ENCODE results near the gene HTR1B.

HTR1B gene

GRCh38 chr6:77455271-77455670 lies 8.0 kb downstream of the HTR1B start:
- no peak for DNase-seq (ENCODE audit: low spot score)

- DNase-seq (ENCODE audit: low spot score): no peak
Measured at GRCh38 chr6:77454386-77454785, 8.9 kb downstream of the HTR1B start.

GRCh38 chr6:77451466-77451865 lies 11.8 kb downstream of the HTR1B start:
- no peak for DNase-seq (ENCODE audit: low spot score)

GRCh38 chr6:77450924-77451323 lies 12.4 kb downstream of the HTR1B start:
- peak; percentile 9 for DNase-seq (ENCODE audit: low spot score)

- DNase-seq (ENCODE audit: low spot score): no peak
Measured at GRCh38 chr6:77448546-77448945, 14.7 kb downstream of the HTR1B start.

DNA sequence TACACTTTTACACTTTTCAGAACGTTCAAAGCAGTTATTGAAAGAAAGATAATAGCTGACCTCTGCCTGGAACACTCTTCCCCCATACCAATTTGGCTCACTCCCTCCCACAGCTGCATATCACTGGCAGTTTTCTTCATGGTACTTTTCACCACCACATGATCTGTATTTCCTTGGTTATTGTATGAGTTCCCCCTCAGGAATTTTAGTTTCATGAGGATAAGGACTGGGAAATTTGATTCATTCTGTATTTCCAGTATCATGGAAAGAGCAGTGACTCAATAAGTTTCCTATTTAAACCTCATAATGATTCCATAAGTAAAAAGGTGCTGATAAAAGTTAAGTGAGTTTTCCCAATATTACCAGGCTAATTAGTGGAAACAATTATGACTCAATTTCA lies 16.0 kb downstream of the HTR1B start:
- DNase-seq (ENCODE audit: low spot score): no peak

DNA sequence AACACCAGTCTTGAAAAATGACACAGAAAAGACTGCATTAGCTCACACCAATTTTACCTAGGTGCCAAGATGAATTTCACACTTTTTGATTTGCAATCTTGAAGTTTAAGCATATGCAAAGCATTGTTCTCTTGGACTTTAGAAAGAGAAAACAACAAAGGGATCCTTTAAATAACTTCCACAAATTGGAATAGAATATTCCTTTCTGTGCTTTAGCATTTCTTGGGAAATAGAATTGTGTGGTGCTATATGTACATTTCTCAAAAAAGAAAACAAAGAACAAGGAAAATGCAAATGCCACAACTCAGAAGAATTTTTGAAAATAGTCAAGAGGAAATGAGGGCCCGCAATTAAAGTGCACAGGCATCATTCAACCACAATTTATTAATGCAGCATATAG lies 17.0 kb downstream of the HTR1B start:
- DNase-seq (ENCODE audit: low spot score): no peak

DNA sequence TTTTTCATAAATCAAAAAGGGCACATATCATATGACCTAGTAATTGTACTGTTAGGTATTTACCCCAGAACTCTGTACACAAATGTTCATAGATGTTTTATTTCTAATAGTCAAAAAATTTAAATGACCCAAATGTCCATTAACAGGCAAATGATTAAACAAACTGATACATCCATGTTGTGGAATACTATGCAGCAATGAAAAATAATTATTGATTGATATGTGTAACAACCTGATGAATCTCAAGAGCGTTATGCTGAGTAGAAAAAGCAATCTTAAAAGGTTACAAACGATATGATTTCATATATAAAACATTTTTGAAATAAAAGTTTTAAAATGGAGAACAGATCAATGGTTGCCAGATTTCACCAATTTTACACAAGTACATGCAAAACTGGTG lies 18.1 kb downstream of the HTR1B start:
- DNase-seq (ENCODE audit: low spot score): no peak

DNA sequence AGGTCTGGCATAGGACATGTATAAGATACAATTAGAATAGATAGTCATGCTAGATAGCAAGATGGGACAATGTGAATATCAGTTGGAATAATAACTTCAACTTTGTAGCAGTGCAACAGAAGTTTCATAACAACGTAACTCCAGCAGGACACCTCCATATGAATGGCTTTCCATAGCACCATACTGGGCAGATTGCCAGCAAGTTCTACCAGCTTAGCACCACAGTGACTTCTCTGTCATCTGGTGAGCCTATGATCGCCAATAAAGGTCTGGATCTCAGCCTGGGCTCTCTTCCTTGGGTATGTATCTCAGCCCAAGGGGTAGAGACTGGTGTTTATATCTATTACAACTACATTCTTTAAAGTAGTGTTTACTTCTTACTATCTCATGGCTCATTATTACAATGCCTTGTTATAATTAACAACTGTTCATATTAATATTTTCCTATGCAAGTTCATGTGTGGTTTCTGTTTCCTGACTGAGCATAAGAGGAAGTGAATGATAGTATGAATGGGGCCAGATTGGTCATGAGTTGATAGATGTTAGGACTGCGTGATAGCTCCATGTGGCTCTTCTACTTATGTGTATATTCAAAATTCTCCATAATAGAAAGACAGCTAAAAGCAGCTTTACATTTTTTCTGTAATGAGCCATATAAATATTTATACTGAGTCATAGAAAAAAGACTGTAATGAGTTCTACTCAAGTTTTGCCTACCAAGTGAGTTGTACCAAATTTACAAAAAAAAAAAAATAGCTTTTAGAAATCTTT lies 22.9 kb downstream of the HTR1B start:
- no peak for DNase-seq (ENCODE audit: low spot score)

DNA sequence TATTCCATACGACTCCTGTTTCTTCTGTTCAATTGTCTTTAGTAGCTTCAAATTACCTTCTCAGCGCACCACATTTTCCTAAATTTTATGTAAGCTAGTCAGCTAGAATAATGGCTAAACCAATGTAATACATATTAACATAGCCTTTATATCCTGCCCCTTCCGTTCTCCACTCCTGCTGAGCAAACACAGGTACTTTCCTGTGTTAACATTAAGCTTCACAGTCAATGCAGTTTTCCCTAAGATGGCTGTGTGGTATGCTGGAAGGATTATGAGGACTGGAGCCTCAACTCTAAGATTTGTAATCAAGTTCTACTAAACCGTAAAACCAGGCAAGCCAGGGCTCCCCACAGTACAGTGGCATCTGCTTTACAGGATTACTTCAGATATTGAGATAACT lies 29.4 kb downstream of the HTR1B start:
- no peak for DNase-seq (ENCODE audit: low spot score)

- DNase-seq (ENCODE audit: low spot score): no peak
Measured at GRCh38 chr6:77430504-77430903, 32.8 kb downstream of the HTR1B start.

- no peak for DNase-seq (ENCODE audit: low spot score)
Measured at GRCh38 chr6:77425671-77426070, 37.6 kb downstream of the HTR1B start.

GRCh38 chr6:77425216-77425615 lies 38.1 kb downstream of the HTR1B start:
- DNase-seq (ENCODE audit: low spot score): no peak

DNA sequence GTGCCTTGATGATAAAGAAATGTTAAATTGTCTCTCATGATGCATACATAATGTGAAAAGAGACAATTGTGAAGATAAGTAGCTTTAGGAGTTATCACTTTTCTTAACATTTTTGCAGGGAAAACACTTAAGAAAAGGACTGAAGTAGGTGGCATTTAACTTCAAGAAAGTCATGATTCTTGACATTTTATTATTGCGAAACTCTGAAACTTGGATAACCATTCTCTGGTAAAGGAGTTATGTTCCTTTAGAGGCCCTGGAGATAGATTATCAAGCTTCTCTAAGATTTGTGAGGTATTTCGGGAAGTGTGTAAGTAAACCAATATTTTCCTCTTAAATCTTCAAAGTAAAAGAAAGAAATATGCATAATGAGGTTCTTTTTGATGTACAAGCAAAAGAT lies 38.5 kb downstream of the HTR1B start:
- no peak for DNase-seq (ENCODE audit: low spot score)

DNA sequence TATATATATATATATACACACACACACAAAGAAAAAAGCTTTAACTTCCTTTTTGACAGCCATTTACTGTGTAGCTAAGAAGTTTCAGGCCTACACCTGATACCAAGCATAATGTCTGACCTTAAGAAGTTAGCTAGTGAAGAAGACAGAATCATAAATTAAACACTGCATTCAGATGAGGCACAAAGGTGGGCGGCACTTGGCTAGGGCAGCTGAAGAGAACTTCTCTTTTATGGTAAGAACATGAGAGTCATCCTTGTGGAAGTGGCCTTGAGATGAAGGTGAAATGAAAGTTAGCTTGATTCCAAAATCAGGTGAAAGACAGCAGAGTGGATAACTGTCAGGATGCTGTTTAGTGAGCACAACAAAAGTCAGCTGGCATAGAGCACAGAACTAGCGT lies 46.5 kb downstream of the HTR1B start:
- DNase-seq (ENCODE audit: low spot score): no peak

DNA sequence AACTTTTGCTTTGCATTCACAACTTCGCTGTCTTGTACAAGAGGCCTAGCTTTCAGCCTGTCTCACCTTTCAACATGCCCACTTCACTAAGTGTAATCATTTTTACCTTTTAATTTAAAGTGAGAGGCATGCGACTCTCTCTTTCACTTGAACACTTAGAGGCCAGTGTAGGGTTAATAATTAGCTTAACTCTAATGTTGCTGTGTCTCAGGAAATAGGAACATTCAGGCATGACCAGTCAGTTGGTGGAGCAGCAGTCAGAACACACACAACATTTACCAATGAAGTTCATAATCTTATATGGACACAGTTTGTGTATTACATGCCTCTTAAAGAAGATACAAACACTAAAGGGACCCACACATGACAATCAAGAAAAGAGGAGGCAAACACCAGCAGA lies 47.6 kb downstream of the HTR1B start:
- DNase-seq (ENCODE audit: low spot score): no peak

Data from AG20443 (cell line).